ENCODE data around the gene ALX4.

- TF ChIP-seq ZNF645 (tag by site-specific recombination; IDR thresholded peaks at IDR 0.05) (no peak), CTCF (tag by site-specific recombination; IDR thresholded peaks at IDR 0.05) (no peak), ZNF140 (tag by site-specific recombination; IDR thresholded peaks at IDR 0.05) (no peak), ZNF133 (tag by site-specific recombination; IDR thresholded peaks at IDR 0.05) (no peak), ZFP41 (tag by site-specific recombination; IDR thresholded peaks at IDR 0.05; ENCODE audit: borderline replicate concordance) (no peak), YY1 (tag by site-specific recombination; IDR thresholded peaks at IDR 0.05) (no peak), ZNF239 (tag by site-specific recombination; IDR thresholded peaks at IDR 0.05) (no peak), INSM2 (tag by site-specific recombination; IDR thresholded peaks at IDR 0.05) (no peak), HOXA7 (CRISPR knock-in tag; IDR thresholded peaks at IDR 0.05; ENCODE audit: borderline replicate concordance) (no peak), BCL11A (tag by site-specific recombination; IDR thresholded peaks at IDR 0.05; ENCODE audit: low read depth) (no peak), ZNF184 (tag by site-specific recombination; IDR thresholded peaks at IDR 0.05) (no peak), ZFHX2 (tag by site-specific recombination; conservative IDR thresholded peaks at IDR 0.05) (no peak), PRDM4 (tag by site-specific recombination; IDR thresholded peaks at IDR 0.05) (no peak), ZNF549 (tag by site-specific recombination; IDR thresholded peaks at IDR 0.05) (no peak)
These were observed 14.3 kb upstream of the ALX4 start for GRCh38 chr11:44324222-44324621.
